Measurements from ENCODE around the gene JPH4. TPM values are rescaled to one million over a fixed set of nuclear protein-coding genes. Genes with fewer than 3 reads are reported as not detected.

JPH4 gene
- total RNA-seq, 1 donor from 2014 or later: 3.2 TPM

DNA sequence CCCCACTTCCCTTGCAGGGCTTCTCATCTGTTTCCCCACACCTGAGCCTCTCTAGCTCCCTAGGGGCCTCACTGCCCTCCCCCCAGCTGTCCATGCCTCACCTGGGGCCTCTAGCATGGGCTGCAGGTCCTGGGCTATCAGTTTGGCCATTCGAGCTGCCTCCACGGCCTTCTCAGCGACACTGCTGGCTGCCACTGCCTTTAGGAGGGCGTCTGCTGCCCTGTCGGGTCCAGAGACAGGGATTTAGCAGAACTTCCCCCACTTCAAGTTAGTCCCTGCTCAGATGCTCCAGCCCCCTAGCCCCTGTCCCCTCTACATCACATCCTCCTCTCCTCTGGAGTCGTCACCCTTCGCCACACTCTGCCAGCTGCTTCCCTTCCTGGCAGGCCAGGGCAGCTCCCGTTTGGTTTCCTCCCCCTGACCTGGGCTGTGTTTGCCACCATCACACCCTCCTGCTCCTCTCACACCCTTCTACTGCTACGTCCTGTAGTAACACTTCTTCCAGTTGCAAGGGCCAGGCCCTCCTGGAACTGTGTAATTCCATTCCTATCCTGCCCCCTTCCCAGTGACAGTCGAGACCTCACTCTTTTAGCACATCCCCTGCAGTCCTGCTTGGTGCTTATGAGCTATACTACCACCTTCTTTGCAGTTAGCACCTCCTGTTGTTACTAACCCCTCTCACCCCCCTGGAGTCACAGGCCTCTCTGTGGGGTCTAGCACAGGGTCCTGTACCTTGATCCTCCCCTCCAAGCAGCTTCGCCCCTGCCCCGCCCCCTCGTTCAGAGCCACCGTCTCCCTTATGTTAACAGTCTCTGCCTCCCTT, 6.7 kb downstream of the JPH4 start:
- Histone ChIP-seq H3K79me2 (ENCODE audit: low read depth) (no peaks in the 10 kb centered on the region), H3K4me3 (no peak overlapping the region), H3F3A (ENCODE audit: low read depth) (peaks cover 40% of the 10 kb centered on the region), H3K27me3 (peaks cover 27% of the 10 kb centered on the region), H3K4me2 (no peak overlapping the region), H2AFZ (replicated peaks) (no peak overlapping the region), H3K9ac (no peak overlapping the region), H3K27ac (no peak overlapping the region), H3K36me3 (no peaks in the 10 kb centered on the region), H3K9me3 (ENCODE audit: low read depth) (no peaks in the 10 kb centered on the region), H3K4me1 (peaks cover 26% of the 10 kb centered on the region), H4K20me1 (ENCODE audit: low read depth) (peaks cover 19% of the 10 kb centered on the region)
- peak overlapping the region; percentile 91 for H3K27ac Mint-ChIP-seq
- DNase-seq (ENCODE audit: low spot score): no peak
- no peak overlapping the region for H3K4me3 Mint-ChIP-seq
- TF ChIP-seq EZH2 (IDR thresholded peaks at IDR 0.05) (no peak), EZH2phosphoT487 (IDR thresholded peaks at IDR 0.05) (no peak)
- TF ChIP-seq, protein P1, sequence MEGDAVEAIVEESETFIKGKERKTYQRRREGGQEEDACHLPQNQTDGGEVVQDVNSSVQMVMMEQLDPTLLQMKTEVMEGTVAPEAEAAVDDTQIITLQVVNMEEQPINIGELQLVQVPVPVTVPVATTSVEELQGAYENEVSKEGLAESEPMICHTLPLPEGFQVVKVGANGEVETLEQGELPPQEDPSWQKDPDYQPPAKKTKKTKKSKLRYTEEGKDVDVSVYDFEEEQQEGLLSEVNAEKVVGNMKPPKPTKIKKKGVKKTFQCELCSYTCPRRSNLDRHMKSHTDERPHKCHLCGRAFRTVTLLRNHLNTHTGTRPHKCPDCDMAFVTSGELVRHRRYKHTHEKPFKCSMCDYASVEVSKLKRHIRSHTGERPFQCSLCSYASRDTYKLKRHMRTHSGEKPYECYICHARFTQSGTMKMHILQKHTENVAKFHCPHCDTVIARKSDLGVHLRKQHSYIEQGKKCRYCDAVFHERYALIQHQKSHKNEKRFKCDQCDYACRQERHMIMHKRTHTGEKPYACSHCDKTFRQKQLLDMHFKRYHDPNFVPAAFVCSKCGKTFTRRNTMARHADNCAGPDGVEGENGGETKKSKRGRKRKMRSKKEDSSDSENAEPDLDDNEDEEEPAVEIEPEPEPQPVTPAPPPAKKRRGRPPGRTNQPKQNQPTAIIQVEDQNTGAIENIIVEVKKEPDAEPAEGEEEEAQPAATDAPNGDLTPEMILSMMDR (IDR thresholded peaks at IDR 0.05): no peak
- no peaks in the 10 kb centered on the region for H3K9me3 Mint-ChIP-seq
- peaks cover 53% of the 10 kb centered on the region for H3K4me1 Mint-ChIP-seq
- peaks cover 16% of the 10 kb centered on the region for H3K27me3 Mint-ChIP-seq (ENCODE audit: insufficient read depth, low read depth)
- H3K36me3 Mint-ChIP-seq: peaks cover 3% of the 10 kb centered on the region

DNA sequence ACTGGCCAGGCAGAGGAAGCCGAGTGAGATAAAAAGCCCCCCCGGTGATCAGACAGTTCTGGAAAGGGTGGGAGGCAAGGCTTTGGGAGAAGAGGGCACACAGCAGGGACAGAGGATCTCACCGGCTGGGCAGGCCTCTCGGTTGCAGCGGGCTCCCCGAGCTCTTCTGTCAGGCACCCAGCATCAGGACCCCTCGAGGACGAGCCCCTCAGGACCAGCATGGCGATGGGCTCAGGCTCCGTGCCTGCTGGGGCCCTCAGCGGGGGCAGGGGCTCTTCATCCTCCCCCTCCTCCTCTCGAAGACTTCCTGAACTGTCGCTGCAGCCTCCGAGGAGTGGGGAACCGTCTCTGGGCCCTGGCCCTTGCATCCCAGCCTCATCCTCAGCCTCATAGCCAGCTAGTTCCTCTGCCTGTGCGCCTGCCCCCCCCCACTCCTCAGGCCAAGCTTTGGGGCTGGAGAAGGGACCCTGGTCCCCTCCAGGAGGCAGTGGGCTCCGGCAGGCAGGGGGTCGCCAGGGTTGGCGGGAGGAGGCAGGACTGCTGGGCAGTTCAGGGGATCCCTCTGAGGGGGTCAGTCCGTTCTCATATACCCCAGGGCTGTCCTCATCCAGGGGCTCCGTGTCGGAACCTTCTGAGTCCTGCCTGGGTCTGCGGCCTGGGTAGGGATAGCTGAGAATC, 7.6 kb downstream of the JPH4 start:
- Histone ChIP-seq H3K79me2 (ENCODE audit: low read depth) (peaks cover 8% of the 10 kb centered on the region), H3K4me3 (no peak overlapping the region), H3K9me3 (ENCODE audit: low read depth) (no peaks in the 10 kb centered on the region), H3K27ac (no peak overlapping the region), H3F3A (ENCODE audit: low read depth) (peaks cover 34% of the 10 kb centered on the region), H3K27me3 (peaks cover 17% of the 10 kb centered on the region), H2AFZ (replicated peaks) (no peak overlapping the region), H3K36me3 (no peaks in the 10 kb centered on the region), H3K4me2 (no peak overlapping the region), H4K20me1 (ENCODE audit: low read depth) (peaks cover 13% of the 10 kb centered on the region), H3K9ac (no peak overlapping the region), H3K4me1 (peaks cover 29% of the 10 kb centered on the region)
- Mint-ChIP-seq H3K4me3 (no peak overlapping the region), H3K4me1 (peaks cover 53% of the 10 kb centered on the region), H3K9me3 (no peaks in the 10 kb centered on the region), H3K27ac (no peak overlapping the region), H3K27me3 (ENCODE audit: insufficient read depth, low read depth) (peaks cover 16% of the 10 kb centered on the region), H3K36me3 (peaks cover 3% of the 10 kb centered on the region)
- no peak for DNase-seq (ENCODE audit: low spot score)
- no peak for TF ChIP-seq EZH2 (IDR thresholded peaks at IDR 0.05)

DNA sequence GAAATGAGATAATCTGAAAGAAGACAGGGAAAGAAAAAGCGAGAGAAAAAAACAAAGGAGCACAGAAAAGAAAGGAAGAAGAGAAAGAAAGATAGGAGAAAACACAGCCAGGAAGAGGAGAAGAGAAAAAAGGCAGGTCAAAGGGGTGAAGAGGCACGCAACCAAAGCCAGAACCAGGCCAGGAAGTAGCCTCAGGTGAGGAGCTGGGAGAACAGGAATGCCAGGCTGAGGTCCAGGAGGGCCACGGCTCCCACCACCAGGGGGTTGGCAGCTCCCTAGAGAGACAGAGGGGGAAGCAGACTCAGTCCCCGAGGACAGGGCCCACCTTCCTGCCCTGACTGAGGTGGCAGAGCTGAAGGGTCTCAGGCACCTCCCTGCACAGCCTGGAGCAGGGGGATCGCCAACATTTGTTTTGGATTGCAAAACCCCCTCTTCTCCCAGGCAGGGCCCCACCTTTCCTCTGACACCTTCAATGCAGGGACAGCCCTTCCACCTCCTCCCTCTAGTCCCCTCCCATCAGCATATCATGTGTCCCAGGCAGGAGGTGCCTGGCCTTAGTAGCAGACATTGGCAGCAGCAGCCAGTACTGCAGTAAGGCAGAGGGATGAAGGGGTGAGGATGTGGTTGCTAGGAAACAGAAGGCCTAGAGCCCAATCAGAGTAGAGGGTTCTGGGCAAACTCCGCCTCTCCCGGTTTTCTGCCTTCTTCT, 9.0 kb downstream of the JPH4 start:
- Histone ChIP-seq H3K9ac (no peak overlapping the region), H3K79me2 (ENCODE audit: low read depth) (peaks cover 10% of the 10 kb centered on the region), H3K4me3 (no peak overlapping the region), H3K27me3 (peaks cover 4% of the 10 kb centered on the region), H3K27ac (no peak overlapping the region), H4K20me1 (ENCODE audit: low read depth) (peaks cover 3% of the 10 kb centered on the region), H2AFZ (replicated peaks) (no peak overlapping the region), H3K36me3 (no peaks in the 10 kb centered on the region), H3F3A (ENCODE audit: low read depth) (peaks cover 27% of the 10 kb centered on the region), H3K4me1 (peaks cover 29% of the 10 kb centered on the region), H3K9me3 (ENCODE audit: low read depth) (no peaks in the 10 kb centered on the region), H3K4me2 (peak overlapping the region; percentile 86)
- H3K9me3 Mint-ChIP-seq: no peaks in the 10 kb centered on the region
- TF ChIP-seq EZH2 (IDR thresholded peaks at IDR 0.05) (no peak), EZH2phosphoT487 (IDR thresholded peaks at IDR 0.05) (no peak)
- TF ChIP-seq, protein P1 (IDR thresholded peaks at IDR 0.05): no peak
- H3K4me3 Mint-ChIP-seq: peak overlapping the region; percentile 14
- DNase-seq (ENCODE audit: low spot score): peak; percentile 69
- no peak overlapping the region for H3K27ac Mint-ChIP-seq
- H3K4me1 Mint-ChIP-seq: peaks cover 50% of the 10 kb centered on the region
- H3K36me3 Mint-ChIP-seq: no peaks in the 10 kb centered on the region
- H3K27me3 Mint-ChIP-seq (ENCODE audit: insufficient read depth, low read depth): peaks cover 12% of the 10 kb centered on the region
